KOPT-K1 (cell line): ENCODE results near the gene DCST2.

Experiments
- H3K27ac ChIP-seq: fragments of 200-600 bp; sonication (generic); 2 replicates; pipeline ENCODE4 v1.5.1; 2016; ENCODE audit warnings: antibody characterized with exemption, mild to moderate bottlenecking, low read depth, low read length; ENCODE audit not compliant: poor library complexity, severe bottlenecking
- H3K36me3 ChIP-seq: fragments of 200-600 bp; sonication (generic); 2 replicates; pipeline ENCODE4 v1.5.1; 2017; ENCODE audit warnings: antibody characterized with exemption, mild to moderate bottlenecking, low read length, moderate library complexity; ENCODE audit not compliant: insufficient read depth
- H3K9me3 ChIP-seq: fragments of 200-600 bp; sonication (generic); 2 replicates; pipeline ENCODE4 v1.5.1; 2017; ENCODE audit warnings: antibody characterized with exemption, low read length, mild to moderate bottlenecking; ENCODE audit not compliant: insufficient read depth, poor library complexity, severe bottlenecking

DCST2 gene

GRCh38 chr1:154968731-154969130 is 64.8 kb downstream of the DCST2 start:
- no peaks in the 10 kb centered on the region for H3K9me3 ChIP-seq
- H3K27ac ChIP-seq: no peak overlapping the region
- peaks cover 66% of the 10 kb centered on the region for H3K36me3 ChIP-seq
